ENCODE measurements around the gene C1orf210.

GRCh38 chr1:43237121-43237520 lies 48.3 kb downstream of the C1orf210 start:
- TF ChIP-seq EZH2 (IDR thresholded peaks at IDR 0.05) (no peak), POLR2AphosphoS5 (IDR thresholded peaks at IDR 0.05; ENCODE audit: borderline replicate concordance, low read depth, low read length) (no peak), FOXP2 (optimal IDR thresholded peaks at IDR 0.05; ENCODE audit: control extremely low read depth, extremely low read length, insufficient read depth) (no peak)

Measured in SK-N-MC (cell line).